SK-N-SH treated with all-trans-retinoic acid at 6 μM for 48 hours (cell line): ENCODE measurements around the gene TRIM7.

Source experiments
- BACH2 ChIP-seq: fragments of 250-450 bp; sonication (Bioruptor Pico); IDR thresholded peaks from 2 replicates; pipeline ENCODE4 v1.9.0; 2021; ENCODE audit warnings: mild to moderate bottlenecking, borderline replicate concordance
- GLIS3 ChIP-seq: fragments of 250-450 bp; sonication (Bioruptor Pico); IDR thresholded peaks from 2 replicates; pipeline ENCODE4 v1.5.0; 2020; ENCODE audit warnings: mild to moderate bottlenecking, moderate library complexity
- OSR1 ChIP-seq: fragments of 250-450 bp; sonication (Bioruptor Pico); IDR thresholded peaks from 2 replicates; pipeline ENCODE4 v1.8.0; 2022; ENCODE audit warnings: moderate library complexity, mild to moderate bottlenecking, inconsistent platforms
- PATZ1 ChIP-seq: fragments of 250-450 bp; sonication (Bioruptor Pico); IDR thresholded peaks from 2 replicates; pipeline ENCODE4 v1.8.0; 2020; ENCODE audit warnings: mild to moderate bottlenecking, moderate library complexity, borderline replicate concordance
- PPARA ChIP-seq: fragments of 250-450 bp; sonication (Bioruptor Pico); IDR thresholded peaks from 2 replicates; pipeline ENCODE4 v1.5.0; 2020; ENCODE audit warnings: mild to moderate bottlenecking, borderline replicate concordance
- RARB ChIP-seq: fragments of 250-450 bp; sonication (Bioruptor Pico); IDR thresholded peaks from 2 replicates; pipeline ENCODE4 v1.8.0; 2021; ENCODE audit warnings: mild to moderate bottlenecking, moderate library complexity
- TCF4 ChIP-seq: fragments of 250-450 bp; sonication (Bioruptor Pico); IDR thresholded peaks from 2 replicates; pipeline ENCODE4 v1.8.0; 2021; ENCODE audit warnings: mild to moderate bottlenecking, moderate library complexity, borderline replicate concordance
- TOX ChIP-seq: fragments of 250-450 bp; sonication (Bioruptor Pico); IDR thresholded peaks from 2 replicates; pipeline ENCODE4 v1.8.0; 2021; ENCODE audit warnings: mild to moderate bottlenecking, moderate library complexity, borderline replicate concordance
- ZC3H10 ChIP-seq: fragments of 250-450 bp; sonication (Bioruptor Pico); IDR thresholded peaks from 2 replicates; pipeline ENCODE4 v1.5.1; 2021; ENCODE audit warnings: mild to moderate bottlenecking, moderate library complexity
- ZFP30 ChIP-seq: fragments of 450-650 bp; formaldehyde crosslinking; IDR thresholded peaks from 2 replicates; pipeline ENCODE4 v1.5.0; 2022; ENCODE audit warnings: mild to moderate bottlenecking, moderate library complexity
- ZNF70 ChIP-seq: fragments of 450-650 bp; formaldehyde crosslinking; IDR thresholded peaks from 2 replicates; pipeline ENCODE4 v1.5.0; 2020; ENCODE audit warnings: mild to moderate bottlenecking, moderate library complexity
- ZNF8 ChIP-seq: fragments of 450-650 bp; formaldehyde crosslinking; IDR thresholded peaks from 2 replicates; pipeline ENCODE4 v1.5.0; 2020; ENCODE audit warnings: mild to moderate bottlenecking, moderate library complexity
- TF ChIP-seq, protein P1 (sequence below): fragments of 250-450 bp; sonication (Bioruptor Pico); IDR thresholded peaks from 2 replicates; pipeline ENCODE4 v1.5.0; 2020; ENCODE audit warnings: mild to moderate bottlenecking, moderate library complexity
- TF ChIP-seq, protein P2 (sequence below): fragments of 250-450 bp; sonication (Bioruptor Pico); IDR thresholded peaks from 2 replicates; pipeline ENCODE4 v1.5.1; 2021; ENCODE audit warnings: mild to moderate bottlenecking, moderate library complexity

DNA sequence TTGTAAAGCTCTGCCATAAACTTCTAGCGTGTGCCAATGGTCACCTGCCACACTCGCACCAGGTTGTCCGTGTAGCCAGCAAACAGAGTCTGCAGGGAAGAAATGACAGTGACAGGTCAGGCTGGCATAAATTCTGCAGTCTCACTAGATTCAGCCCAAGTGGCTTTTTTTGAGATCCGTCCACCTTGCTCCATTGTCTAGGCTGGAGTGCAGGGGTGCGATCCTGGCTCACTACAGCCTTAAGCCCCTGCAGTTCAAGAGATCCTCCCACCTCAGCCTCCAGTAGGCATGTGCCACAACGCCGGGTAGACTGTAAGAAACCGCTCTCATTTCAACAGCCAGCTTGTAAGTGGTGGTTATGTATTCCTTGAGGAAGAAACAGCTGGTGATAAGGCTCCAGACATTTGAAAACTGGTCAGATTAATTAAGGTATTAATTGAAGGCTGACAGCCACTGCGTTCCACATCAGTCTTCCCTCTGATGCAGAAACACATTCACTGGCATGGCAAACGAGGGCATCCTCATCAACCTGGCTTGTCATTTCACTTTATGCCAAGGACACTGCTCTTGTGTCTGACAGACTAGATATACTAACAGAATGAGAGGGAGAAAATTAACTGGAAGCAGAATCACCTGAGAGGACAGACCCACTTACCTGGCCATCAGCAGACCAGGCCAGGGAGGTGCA is 32.1 kb upstream of the TRIM7 start:
- TF ChIP-seq RARB (CRISPR knock-in tag) (no peak), ZNF70 (CRISPR knock-in tag) (no peak), ZFP30 (CRISPR knock-in tag) (no peak), PATZ1 (CRISPR knock-in tag) (no peak), PPARA (CRISPR knock-in tag) (no peak), ZC3H10 (no peak), ZNF8 (no peak), TOX (CRISPR knock-in tag) (no peak), OSR1 (CRISPR knock-in tag) (no peak), TCF4 (CRISPR knock-in tag) (no peak), GLIS3 (CRISPR knock-in tag) (no peak), BACH2 (CRISPR knock-in tag) (no peak)
- TF ChIP-seq, protein P1, sequence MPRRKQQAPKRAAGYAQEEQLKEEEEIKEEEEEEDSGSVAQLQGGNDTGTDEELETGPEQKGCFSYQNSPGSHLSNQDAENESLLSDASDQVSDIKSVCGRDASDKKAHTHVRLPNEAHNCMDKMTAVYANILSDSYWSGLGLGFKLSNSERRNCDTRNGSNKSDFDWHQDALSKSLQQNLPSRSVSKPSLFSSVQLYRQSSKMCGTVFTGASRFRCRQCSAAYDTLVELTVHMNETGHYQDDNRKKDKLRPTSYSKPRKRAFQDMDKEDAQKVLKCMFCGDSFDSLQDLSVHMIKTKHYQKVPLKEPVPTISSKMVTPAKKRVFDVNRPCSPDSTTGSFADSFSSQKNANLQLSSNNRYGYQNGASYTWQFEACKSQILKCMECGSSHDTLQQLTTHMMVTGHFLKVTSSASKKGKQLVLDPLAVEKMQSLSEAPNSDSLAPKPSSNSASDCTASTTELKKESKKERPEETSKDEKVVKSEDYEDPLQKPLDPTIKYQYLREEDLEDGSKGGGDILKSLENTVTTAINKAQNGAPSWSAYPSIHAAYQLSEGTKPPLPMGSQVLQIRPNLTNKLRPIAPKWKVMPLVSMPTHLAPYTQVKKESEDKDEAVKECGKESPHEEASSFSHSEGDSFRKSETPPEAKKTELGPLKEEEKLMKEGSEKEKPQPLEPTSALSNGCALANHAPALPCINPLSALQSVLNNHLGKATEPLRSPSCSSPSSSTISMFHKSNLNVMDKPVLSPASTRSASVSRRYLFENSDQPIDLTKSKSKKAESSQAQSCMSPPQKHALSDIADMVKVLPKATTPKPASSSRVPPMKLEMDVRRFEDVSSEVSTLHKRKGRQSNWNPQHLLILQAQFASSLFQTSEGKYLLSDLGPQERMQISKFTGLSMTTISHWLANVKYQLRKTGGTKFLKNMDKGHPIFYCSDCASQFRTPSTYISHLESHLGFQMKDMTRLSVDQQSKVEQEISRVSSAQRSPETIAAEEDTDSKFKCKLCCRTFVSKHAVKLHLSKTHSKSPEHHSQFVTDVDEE = no peak
- TF ChIP-seq, protein P2, sequence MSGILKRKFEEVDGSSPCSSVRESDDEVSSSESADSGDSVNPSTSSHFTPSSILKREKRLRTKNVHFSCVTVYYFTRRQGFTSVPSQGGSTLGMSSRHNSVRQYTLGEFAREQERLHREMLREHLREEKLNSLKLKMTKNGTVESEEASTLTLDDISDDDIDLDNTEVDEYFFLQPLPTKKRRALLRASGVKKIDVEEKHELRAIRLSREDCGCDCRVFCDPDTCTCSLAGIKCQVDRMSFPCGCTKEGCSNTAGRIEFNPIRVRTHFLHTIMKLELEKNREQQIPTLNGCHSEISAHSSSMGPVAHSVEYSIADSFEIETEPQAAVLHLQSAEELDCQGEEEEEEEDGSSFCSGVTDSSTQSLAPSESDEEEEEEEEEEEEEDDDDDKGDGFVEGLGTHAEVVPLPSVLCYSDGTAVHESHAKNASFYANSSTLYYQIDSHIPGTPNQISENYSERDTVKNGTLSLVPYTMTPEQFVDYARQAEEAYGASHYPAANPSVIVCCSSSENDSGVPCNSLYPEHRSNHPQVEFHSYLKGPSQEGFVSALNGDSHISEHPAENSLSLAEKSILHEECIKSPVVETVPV (CRISPR knock-in tag) = no peak
